Prostate gland (tissue), 2 donors: Measurements from ENCODE around the gene LYPD6.

Source experiments
- CTCF ChIP-seq, 4 experiments: fragments of 200-600 bp in 2 of 4; fragments of 450-650 bp in 2 of 4; sonication (generic) in 2 of 4; IDR thresholded peaks; 1 replicate in 3 of 4; 2 replicates in 1 of 4; pipeline ENCODE4 v1.5.1; 2016 to 2019; ENCODE audit warnings: antibody characterized with exemption in 4 of 4, mild to moderate bottlenecking in 2 of 4, moderate library complexity in 2 of 4
- POLR2AphosphoS5 ChIP-seq: sonication (generic); formaldehyde crosslinking; IDR thresholded peaks from one replicate; pipeline ENCODE4 v1.6.1; 2017; ENCODE audit warnings: antibody characterized with exemption

GRCh38 chr2:149291881-149292280 lies 38.5 kb upstream of the LYPD6 start:
- TF ChIP-seq CTCF (IDR thresholded peaks at IDR 0.05), result no peak
- TF ChIP-seq POLR2AphosphoS5, result no peak
